ENCODE results near the gene CPN2. TPM values are rescaled to one million over a fixed set of nuclear protein-coding genes. Genes with fewer than 3 reads are reported as not detected.
A peak's percentile ranks its signal among the peaks of the same experiment; 100 is the strongest.

CPN2 gene
- polyA plus RNA-seq, 3 donors from 2014 or later = not detected

- peak in 1 of 3 donors; percentile 27 for DNase-seq
- H3K27me3 Mint-ChIP-seq (ENCODE audit: low read depth in 3 of 3) = peaks cover 6% of the 10 kb centered on the region in 3 donors
- no peak overlapping the region for H3K4me3 Mint-ChIP-seq
- no peaks in the 10 kb centered on the region for H3K4me1 Mint-ChIP-seq
- H3K9me3 Mint-ChIP-seq = no peaks in the 10 kb centered on the region
- H3K36me3 Mint-ChIP-seq = no peaks in the 10 kb centered on the region
- no peak overlapping the region for H3K27ac Mint-ChIP-seq
Measured at GRCh38 chr3:194326192-194326967, 24.7 kb downstream of the CPN2 start.

GRCh38 chr3:194325424-194326153, 25.5 kb downstream of the CPN2 start:
- no peak overlapping the region for H3K4me3 Mint-ChIP-seq
- H3K27ac Mint-ChIP-seq = no peak overlapping the region
- DNase-seq = no peak
- peaks cover 6% of the 10 kb centered on the region in 3 donors for H3K27me3 Mint-ChIP-seq (ENCODE audit: low read depth in 3 of 3)
- no peaks in the 10 kb centered on the region for H3K4me1 Mint-ChIP-seq
- no peaks in the 10 kb centered on the region for H3K36me3 Mint-ChIP-seq
- H3K9me3 Mint-ChIP-seq = no peaks in the 10 kb centered on the region

- Mint-ChIP-seq H3K36me3 (no peaks in the 10 kb centered on the region), H3K27me3 (ENCODE audit: low read depth in 3 of 3) (peaks cover 6% of the 10 kb centered on the region in 3 donors), H3K27ac (no peak overlapping the region), H3K4me1 (no peaks in the 10 kb centered on the region), H3K9me3 (no peaks in the 10 kb centered on the region), H3K4me3 (no peak overlapping the region)
- DNase-seq = no peak
Measured at GRCh38 chr3:194324823-194325327, 26.3 kb downstream of the CPN2 start.

- peak; percentile 20 to 47 (median 30) for DNase-seq
- Mint-ChIP-seq H3K36me3 (no peaks in the 10 kb centered on the region), H3K4me1 (no peaks in the 10 kb centered on the region), H3K4me3 (no peak overlapping the region), H3K9me3 (peaks cover 0 to 5% (median 3%) of the 10 kb centered on the region in 6 donors), H3K27me3 (ENCODE audit: low read depth in 3 of 3) (peaks cover 6 to 10% (median 7%) of the 10 kb centered on the region in 3 donors), H3K27ac (no peak overlapping the region)
Measured at GRCh38 chr3:194323785-194324735, 27.1 kb downstream of the CPN2 start.

- Mint-ChIP-seq H3K27ac (no peak overlapping the region), H3K36me3 (no peaks in the 10 kb centered on the region)
- DNase-seq = no peak
Measured at GRCh38 chr3:194322678-194323211, 28.4 kb downstream of the CPN2 start.

GRCh38 chr3:194321693-194322640, 29.2 kb downstream of the CPN2 start:
- peaks cover 0 to 9% (median 5%) of the 10 kb centered on the region in 6 donors for H3K9me3 Mint-ChIP-seq
- no peaks in the 10 kb centered on the region for H3K4me1 Mint-ChIP-seq
- H3K27ac Mint-ChIP-seq = no peak overlapping the region
- no peak for DNase-seq
- no peaks in the 10 kb centered on the region for H3K36me3 Mint-ChIP-seq
- peak overlapping the region in 1 of 5 donors; percentile 24 for H3K4me3 Mint-ChIP-seq
- H3K27me3 Mint-ChIP-seq (ENCODE audit: low read depth in 3 of 3) = peaks cover 0 to 18% (median 11%) of the 10 kb centered on the region in 3 donors

More at GRCh38 chr3:194322678-194323211, 28.4 kb downstream of the CPN2 start:
- Mint-ChIP-seq H3K4me3 (peak overlapping the region in 2 of 5 donors; percentile 14 to 30), H3K9me3 (peaks cover 0 to 9% (median 5%) of the 10 kb centered on the region in 6 donors), H3K27me3 (ENCODE audit: low read depth in 3 of 3) (peaks cover 0 to 13% (median 8%) of the 10 kb centered on the region in 3 donors), H3K4me1 (no peaks in the 10 kb centered on the region)

- Mint-ChIP-seq H3K36me3 (no peaks in the 10 kb centered on the region), H3K9me3 (peaks cover 0 to 9% (median 5%) of the 10 kb centered on the region in 6 donors), H3K27ac (no peak overlapping the region), H3K27me3 (ENCODE audit: low read depth in 3 of 3) (peaks cover under 1 to 18% (median 11%) of the 10 kb centered on the region in 3 donors), H3K4me1 (peaks cover 4 to 10% of the 10 kb centered on the region in 2 donors), H3K4me3 (no peak overlapping the region)
- DNase-seq = no peak
Measured at GRCh38 chr3:194320744-194321243, 30.3 kb downstream of the CPN2 start.

GRCh38 chr3:194320100-194320499, 31.0 kb downstream of the CPN2 start:
- no peak overlapping the region for H3K27ac Mint-ChIP-seq
- peaks cover 0 to 9% (median 5%) of the 10 kb centered on the region in 6 donors for H3K9me3 Mint-ChIP-seq
- peaks cover 2 to 18% (median 11%) of the 10 kb centered on the region in 3 donors for H3K27me3 Mint-ChIP-seq (ENCODE audit: low read depth in 3 of 3)

GRCh38 chr3:194318511-194319161, 32.5 kb downstream of the CPN2 start:
- H3K36me3 Mint-ChIP-seq = no peaks in the 10 kb centered on the region
- peaks cover 0 to 9% (median 5%) of the 10 kb centered on the region in 6 donors for H3K9me3 Mint-ChIP-seq
- no peak overlapping the region for H3K4me3 Mint-ChIP-seq
- DNase-seq = no peak
- peaks cover 2 to 24% (median 8%) of the 10 kb centered on the region in 3 donors for H3K27me3 Mint-ChIP-seq (ENCODE audit: low read depth in 3 of 3)
- H3K4me1 Mint-ChIP-seq = peaks cover 12 to 18% of the 10 kb centered on the region in 2 donors
- no peak overlapping the region for H3K27ac Mint-ChIP-seq

More at GRCh38 chr3:194320100-194320499, 31.0 kb downstream of the CPN2 start:
- Mint-ChIP-seq H3K4me3 (no peak overlapping the region), H3K36me3 (no peaks in the 10 kb centered on the region), H3K4me1 (peaks cover 8 to 14% of the 10 kb centered on the region in 2 donors)
- no peak for DNase-seq

- H3K4me3 Mint-ChIP-seq = no peak overlapping the region
Measured at GRCh38 chr3:194316918-194317317, 34.2 kb downstream of the CPN2 start.

GRCh38 chr3:194315965-194316361, 35.2 kb downstream of the CPN2 start:
- Mint-ChIP-seq H3K36me3 (no peaks in the 10 kb centered on the region), H3K27ac (no peak overlapping the region), H3K9me3 (peaks cover 0 to 9% (median 5%) of the 10 kb centered on the region in 6 donors), H3K4me3 (peak overlapping the region; percentile 21 to 57 (median 54)), H3K4me1 (peaks cover 12 to 18% of the 10 kb centered on the region in 2 donors), H3K27me3 (ENCODE audit: low read depth in 3 of 3) (peaks cover 7 to 20% (median 10%) of the 10 kb centered on the region in 3 donors)
- no peak for DNase-seq

More at GRCh38 chr3:194316918-194317317, 34.2 kb downstream of the CPN2 start:
- peaks cover 7 to 21% (median 9%) of the 10 kb centered on the region in 3 donors for H3K27me3 Mint-ChIP-seq (ENCODE audit: low read depth in 3 of 3)
- DNase-seq = no peak
- H3K27ac Mint-ChIP-seq = peak overlapping the region in 1 of 6 donors; percentile 11
- peaks cover 12 to 18% of the 10 kb centered on the region in 2 donors for H3K4me1 Mint-ChIP-seq
- no peaks in the 10 kb centered on the region for H3K36me3 Mint-ChIP-seq
- peaks cover 0 to 9% (median 5%) of the 10 kb centered on the region in 6 donors for H3K9me3 Mint-ChIP-seq

Data from immature natural killer cell (primary cell).